Peyer's patch (tissue), 4 donors: ENCODE results near the gene KNOP1.

ENCODE experiments used
- CTCF ChIP-seq, 6 experiments: fragments of 450-650 bp in 4 of 6; fragments of 200-600 bp in 2 of 6; sonication (generic) in 1 of 6; IDR thresholded peaks; one replicate each; pipeline ENCODE4 v1.5.1; 2017 to 2019; ENCODE audit warnings: antibody characterized with exemption in 6 of 6, mild to moderate bottlenecking in 3 of 6, moderate library complexity in 1 of 6
- POLR2A ChIP-seq, 2 donors: fragments of 450-650 bp; IDR thresholded peaks; one replicate each; pipeline ENCODE4 v1.5.1; 2017; ENCODE audit warnings: antibody characterized with exemption in 2 of 2, mild to moderate bottlenecking in 2 of 2, moderate library complexity in 2 of 2

DNA sequence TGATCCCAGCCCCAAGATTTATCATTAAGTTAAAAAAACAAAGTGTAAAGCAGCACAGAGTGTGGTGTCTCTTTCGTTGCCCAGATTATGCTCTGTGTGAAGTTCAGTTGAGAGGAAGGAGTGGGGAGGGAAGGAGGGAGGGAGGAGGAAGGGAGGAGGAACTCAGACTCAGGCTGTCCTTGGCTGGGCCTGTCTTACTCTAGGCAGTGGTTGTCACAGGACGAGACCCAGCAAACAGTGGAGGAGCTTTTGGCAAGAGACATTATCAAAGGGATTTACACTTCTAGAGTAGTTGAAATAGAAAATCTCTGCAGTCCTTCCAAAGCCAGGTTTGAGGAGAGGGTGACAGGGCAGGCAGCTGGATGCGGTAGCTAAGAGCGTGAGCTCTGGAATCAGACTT lies 27.8 kb downstream of the KNOP1 start:
- TF ChIP-seq CTCF (IDR thresholded peaks at IDR 0.05) (no peak), POLR2A (IDR thresholded peaks at IDR 0.05) (no peak)
